Heart right ventricle (tissue), 16 donors: Measurements from ENCODE around the gene AFF1. TPM values are rescaled to one million over a fixed set of nuclear protein-coding genes. Genes with fewer than 3 reads are reported as not detected.

Experiments used
- ATAC-seq, 8 donors: fragments of 200-7000 bp; cut with Tn5 transposase; one replicate each; pipeline ENCODE4 v1.9.1; 2020; ENCODE audit warnings: mild to moderate bottlenecking in 8 of 8, moderate library complexity in 8 of 8, moderate number of reproducible peaks in 1 of 8
- DNase-seq, 2 donors: peaks; one replicate each; pipeline ENCODE4 v3.0.0-alpha.2; 2020
- H3K27ac ChIP-seq, 10 donors: fragments of 200-600 bp; sonication (generic) in 2 of 10; one replicate each; pipeline versions ENCODE4 v1.5.0 to v1.8.0; 2020 to 2022; ENCODE audit warnings: mild to moderate bottlenecking in 3 of 10
- H3K27me3 ChIP-seq, 7 donors: fragments of 200-600 bp; one replicate each; pipeline ENCODE4 v1.8.0; 2021 to 2022; ENCODE audit warnings: mild to moderate bottlenecking in 2 of 7
- H3K36me3 ChIP-seq, 9 donors: fragments of 200-600 bp; sonication (generic) in 1 of 9; one replicate each; pipeline versions ENCODE4 v1.5.0 to v1.8.0; 2020 to 2022; ENCODE audit warnings: mild to moderate bottlenecking in 2 of 9
- H3K4me1 ChIP-seq, 9 donors: fragments of 200-600 bp; sonication (generic) in 1 of 9; one replicate each; pipeline versions ENCODE4 v1.5.0 to v1.8.0; 2020 to 2022; ENCODE audit warnings: mild to moderate bottlenecking in 4 of 9
- H3K4me3 ChIP-seq, 10 donors: fragments of 200-600 bp; sonication (generic) in 2 of 10; one replicate each; pipeline versions ENCODE4 v1.5.0 to v1.8.0; 2020 to 2022; ENCODE audit warnings: mild to moderate bottlenecking in 7 of 10, moderate library complexity in 2 of 10
- H3K9me3 ChIP-seq, 11 donors: fragments of 200-600 bp in 10 of 11; sonication (generic) in 2 of 11; one replicate each; pipeline versions ENCODE4 v1.5.0 to v1.8.0; 2013 to 2022; ENCODE audit warnings: mild to moderate bottlenecking in 2 of 11, control low read depth in 1 of 11, moderate library complexity in 1 of 11
- CTCF ChIP-seq, 9 donors: fragments of 200-600 bp; sonication (generic) in 2 of 9; IDR thresholded peaks; one replicate each; pipeline versions ENCODE4 v1.5.0 to v1.8.0; 2021 to 2022; ENCODE audit warnings: antibody characterized with exemption in 9 of 9, mild to moderate bottlenecking in 5 of 9, moderate library complexity in 1 of 9
- WGBS, 2 donors: extraction: QIAGEN DNeasy Blood & Tissue Kit; methylation state at CpG; one replicate each; pipeline ENCODE4 v1.1.7; 2013; ENCODE audit warnings: inconsistent platforms in 1 of 2; 5-methylcytosine and 5-hydroxymethylcytosine counted together
- intact Hi-C, 10 donors: fragments of 100-400 bp; cut with DNase I; formaldehyde crosslinking; loops; one replicate each; pipeline versions ENCODE4 v1.11.1 to v1.14.2; 2022
- polyA plus RNA-seq, 2 donors: library from polyadenylated mRNA; stranded (reverse); fragments of 200-250 nt; gene quantifications; one replicate each; pipeline ENCODE4 v1.2.3, GENCODE V29; 2013
- total RNA-seq, 10 donors: library from RNA; stranded (reverse); fragmentation: NEBNext Ultra II Directional in 3 of 10; extraction: Animal tissue kit (Norgen Biotek cat#: 25700) in 3 of 10; gene quantifications; one replicate each; pipeline versions ENCODE4 v1.2.1 to v1.2.4, GENCODE V29; 2021 to 2023
- donor health status: Arrhythmogenic right ventricular cardiomyopathy.
- donor health status: ischemic (EF 13 %, LVEDD 7.1; RV severe dilation, severe dysfunction).
- donor health status: healthy with polysubstance abuse.
- donor health status: DM: no; HTN: yes; CAD: no.
- donor health status: DM: no; HTN: no; CAD: no.
- donor health status: ischemic (EF 25% LVEDD 6.9; RV normal size, moderate dysfunction).
- donor health status: ischemic (EF 25% LVEDD 5.7; RV mildly dilated, moderate dysfunction).
- donor health status: healthy.
- donor health status: DM: yes; HTN: yes; CAD: no.
- donor health status: Ischemic cardiomyopathy.
- donor health status: ischemic (EF 35%, LVEDD 5.7; RV mildly dilated, moderate dysfunction).
- donor health status: nonischemic (EF 11% LVEDD 7.7; RV severe dilation, severe dysfunction).
- donor health status: DM: yes; HTN: yes; CAD: no.
- donor health status: PGD.
- donor health status: ischemic (EF 29% LVEDD 5.4; RV normal size, mild dysfunction).
- donor health status: nonischemic (EF 23%, LVEDD 6.1; RV moderate dilation, normal function).

Gene AFF1
- total and polyA plus RNA-seq, 12 donors: 44.4 to 90.2 (median 74.5) TPM

GRCh38 chr4:87052615-87053014 lies 117.8 kb downstream of the AFF1 start:
- H3K36me3 ChIP-seq: peaks cover 0 to 31% (median 0%) of the 10 kb centered on the region in 9 donors
- DNase-seq: no peak
- no peaks in the 10 kb centered on the region for H3K9me3 ChIP-seq
- 80 to 87% methylated on average over 4 of the region's 4 CpGs for WGBS, 2 donors
- peak overlapping the region in 5 of 10 donors; percentile 9 to 76 (median 57) for H3K27ac ChIP-seq
- H3K4me3 ChIP-seq: no peak overlapping the region
- H3K27me3 ChIP-seq: no peaks in the 10 kb centered on the region
- intact Hi-C loops: loop anchor here in 1 of 10 donors (5.0 kb wide), 1 partner anchor 40 kb away; no protein-coding TSS in a partner anchor
- H3K4me1 ChIP-seq: peaks cover 13 to 96% (median 81%) of the 10 kb centered on the region in 9 donors
- no peak for TF ChIP-seq CTCF (IDR thresholded peaks at IDR 0.05)
- no peak for ATAC-seq

GRCh38 chr4:87053176-87053658 lies 118.4 kb downstream of the AFF1 start:
- Histone ChIP-seq H3K4me1 (peaks cover 13 to 99% (median 87%) of the 10 kb centered on the region in 9 donors), H3K9me3 (no peaks in the 10 kb centered on the region), H3K4me3 (no peak overlapping the region), H3K36me3 (peaks cover 0 to 25% (median 0%) of the 10 kb centered on the region in 9 donors), H3K27ac (peak overlapping the region in 8 of 10 donors; percentile 49 to 83 (median 75)), H3K27me3 (no peaks in the 10 kb centered on the region)
- 57 to 65% methylated on average over 3 of the region's 3 CpGs for WGBS, 2 donors
- intact Hi-C loops: loop anchor here in 1 of 10 donors (5.0 kb wide), 1 partner anchor 41 kb away; no protein-coding TSS in a partner anchor
- DNase-seq: no peak
- no peak for ATAC-seq
- no peak for TF ChIP-seq CTCF (IDR thresholded peaks at IDR 0.05)

GRCh38 chr4:87053802-87054767 lies 119.3 kb downstream of the AFF1 start:
- peak overlapping the region; percentile 41 to 83 (median 68) for H3K27ac ChIP-seq
- peaks cover 21 to 100% (median 87%) of the 10 kb centered on the region in 9 donors for H3K4me1 ChIP-seq
- ATAC-seq (peak in 5 of 8 donors; percentile 34 to 52 (median 39)), DNase-seq (no peak)
- peak in 2 of 9 donors; percentile 17 to 23 for TF ChIP-seq CTCF (IDR thresholded peaks at IDR 0.05)
- intact Hi-C loops: loop anchor here in 2 of 10 donors (2.0 to 5.0 kb wide), 2 partner anchors 42 to 47 kb away; no protein-coding TSS in a partner anchor
- no peaks in the 10 kb centered on the region for H3K27me3 ChIP-seq
- no peaks in the 10 kb centered on the region for H3K9me3 ChIP-seq
- H3K36me3 ChIP-seq: peaks cover 0 to 16% (median 0%) of the 10 kb centered on the region in 9 donors
- 32 to 35% methylated on average over 10 of the region's 10 CpGs for WGBS, 2 donors
- H3K4me3 ChIP-seq: peak overlapping the region in 1 of 10 donors; percentile 6

- no peaks in the 10 kb centered on the region for H3K27me3 ChIP-seq
- WGBS, 2 donors: 28 to 29% methylated on average over 3 of the region's 3 CpGs
- H3K9me3 ChIP-seq: no peaks in the 10 kb centered on the region
- intact Hi-C loops: loop anchor here in 2 of 10 donors (2.0 to 5.0 kb wide), 2 partner anchors 43 to 48 kb away; no protein-coding TSS in a partner anchor
- peak overlapping the region in 2 of 10 donors; percentile 6 to 9 for H3K4me3 ChIP-seq
- ATAC-seq: peak in 1 of 8 donors; percentile 10
- H3K4me1 ChIP-seq: peaks cover 21 to 100% (median 87%) of the 10 kb centered on the region in 9 donors
- H3K36me3 ChIP-seq: peaks cover 0 to 14% (median 0%) of the 10 kb centered on the region in 9 donors
- DNase-seq: no peak
- H3K27ac ChIP-seq: peak overlapping the region; percentile 41 to 83 (median 68)
- TF ChIP-seq CTCF (IDR thresholded peaks at IDR 0.05): no peak
Measured at GRCh38 chr4:87054900-87055299, 120.1 kb downstream of the AFF1 start.
